ENCODE results near the gene GSTM3.
"Not testable (repeated sequence)": the region's sequence is repeated elsewhere in the genome, so short reads cannot be mapped to it uniquely, and the experiment has no call there.

The GSTM3 gene

GRCh38 chr1:109714661-109715372 lies 26.0 kb downstream of the GSTM3 start:
- no peak overlapping the region for H3K27ac ChIP-seq (ENCODE audit: low read length)
- H3K4me3 ChIP-seq (ENCODE audit: low read length), result no peak overlapping the region
- no peaks in the 10 kb centered on the region for H3K4me1 ChIP-seq (ENCODE audit: control insufficient read depth, insufficient read depth, low read length)
- H3K27me3 ChIP-seq (ENCODE audit: control insufficient read depth, insufficient read depth, low read length), result no peaks in the 10 kb centered on the region
- no peak for DNase-seq (ENCODE audit: low read depth, low spot score)
- H3K36me3 ChIP-seq (ENCODE audit: control insufficient read depth, insufficient read depth, low read length), result no peaks in the 10 kb centered on the region
- H3K9me3 ChIP-seq (ENCODE audit: control insufficient read depth, insufficient read depth, low read length), result no peaks in the 10 kb centered on the region
- no CpG with 5 or more reads among the region's 12 CpGs for whole genome bisulfite sequencing (ENCODE audit: insufficient coverage, insufficient read length)

DNA sequence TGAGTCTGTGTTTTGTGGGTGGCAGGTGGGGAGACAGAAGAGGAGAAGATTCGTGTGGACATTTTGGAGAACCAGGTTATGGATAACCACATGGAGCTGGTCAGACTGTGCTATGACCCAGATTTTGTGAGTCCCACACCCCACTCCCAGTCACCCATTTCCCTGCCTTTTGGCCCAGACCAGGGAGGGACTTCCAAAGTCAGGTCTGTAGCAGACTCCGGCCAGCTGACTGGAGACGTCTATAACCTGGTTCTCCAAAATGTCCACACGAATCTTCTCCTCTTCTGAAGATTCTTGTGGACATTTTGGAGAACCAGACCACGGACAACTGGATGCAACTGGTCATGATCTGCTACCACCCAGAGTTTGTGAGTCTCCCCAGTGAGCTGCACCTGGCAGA lies 27.2 kb downstream of the GSTM3 start:
- Histone ChIP-seq H3K4me1 (ENCODE audit: control insufficient read depth, insufficient read depth, low read length) (no peaks in the 10 kb centered on the region), H3K36me3 (ENCODE audit: control insufficient read depth, insufficient read depth, low read length) (no peaks in the 10 kb centered on the region), H3K27ac (ENCODE audit: low read length) (no peak overlapping the region), H3K9me3 (ENCODE audit: control insufficient read depth, insufficient read depth, low read length) (no peaks in the 10 kb centered on the region), H3K27me3 (ENCODE audit: control insufficient read depth, insufficient read depth, low read length) (no peaks in the 10 kb centered on the region), H3K4me3 (ENCODE audit: low read length) (no peak overlapping the region)
- WGBS (ENCODE audit: insufficient coverage, insufficient read length), result no CpG with 5 or more reads among the region's 5 CpGs
- no peak for DNase-seq (ENCODE audit: low read depth, low spot score)

DNA sequence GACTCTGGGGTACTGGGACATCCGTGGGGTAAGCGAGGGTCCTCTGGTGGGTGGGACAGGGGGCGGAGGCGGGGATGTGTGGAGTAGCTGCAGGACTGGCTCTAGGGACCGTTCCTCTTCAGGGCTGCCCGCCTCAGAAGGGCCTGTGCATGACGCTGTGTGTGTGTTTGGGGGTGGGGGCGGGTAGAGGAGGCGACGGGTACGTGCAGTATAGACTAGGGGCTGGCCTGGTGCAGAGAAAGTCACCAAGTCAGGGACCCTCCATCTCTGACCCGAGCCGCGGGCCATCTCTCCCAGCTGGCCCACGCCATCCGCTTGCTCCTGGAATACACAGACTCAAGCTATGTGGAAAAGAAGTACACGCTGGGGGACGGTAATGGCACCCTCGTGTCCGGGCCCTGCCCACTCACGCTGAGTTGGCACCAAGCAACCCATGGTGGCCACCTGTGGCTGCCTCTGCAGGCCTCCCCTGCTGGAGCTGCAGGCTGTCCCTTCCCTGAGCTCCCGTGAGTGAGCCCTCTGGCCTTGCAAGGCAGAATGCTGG lies 28.4 kb downstream of the GSTM3 start:
- Histone ChIP-seq H3K27me3 (ENCODE audit: control insufficient read depth, insufficient read depth, low read length) (no peaks in the 10 kb centered on the region), H3K36me3 (ENCODE audit: control insufficient read depth, insufficient read depth, low read length) (no peaks in the 10 kb centered on the region), H3K27ac (ENCODE audit: low read length) (no peak overlapping the region), H3K4me1 (ENCODE audit: control insufficient read depth, insufficient read depth, low read length) (no peaks in the 10 kb centered on the region), H3K9me3 (ENCODE audit: control insufficient read depth, insufficient read depth, low read length) (no peaks in the 10 kb centered on the region), H3K4me3 (ENCODE audit: low read length) (no peak overlapping the region)
- no peak for DNase-seq (ENCODE audit: low read depth, low spot score)
- whole genome bisulfite sequencing (ENCODE audit: insufficient coverage, insufficient read length), result no CpG with 5 or more reads among the region's 22 CpGs

DNA sequence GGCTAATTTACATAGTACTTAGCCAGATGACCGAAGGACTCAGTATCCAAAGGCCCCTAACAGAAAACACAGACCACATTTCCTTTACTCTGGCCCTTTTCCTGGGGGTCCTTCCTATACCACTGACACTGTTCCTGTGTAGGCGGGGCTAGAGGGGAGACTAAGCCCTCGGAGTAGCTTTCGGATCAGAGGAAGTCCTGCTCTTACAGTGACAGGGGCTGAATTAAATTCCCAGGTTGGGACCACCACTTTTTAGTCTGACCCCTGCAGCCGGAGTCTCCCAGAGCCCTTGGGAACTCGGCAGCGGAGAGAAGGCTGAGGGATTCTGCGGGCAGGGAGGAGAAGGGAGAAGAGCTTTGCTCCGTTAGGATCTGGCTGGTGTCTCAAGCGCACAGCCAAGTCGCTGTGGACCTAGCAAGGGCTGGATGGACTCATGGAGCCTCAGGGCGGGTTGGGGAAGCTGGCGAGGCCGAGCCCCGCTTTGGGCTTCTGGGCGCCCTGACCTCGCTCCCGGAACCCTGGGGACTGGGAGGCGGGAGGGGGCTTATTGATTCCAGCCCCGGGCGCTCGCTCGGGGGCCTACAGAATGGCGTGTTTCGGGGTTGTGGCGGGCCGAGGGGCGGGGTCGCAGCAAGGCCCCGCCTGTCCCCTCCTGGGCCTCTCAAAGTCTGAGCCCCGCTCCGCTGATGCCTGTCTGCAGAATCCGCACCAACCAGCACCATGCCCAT lies 29.1 kb downstream of the GSTM3 start, which contains the start of gene GSTM5:
GSTM5 (plus strand) TSS at position 659 of the 728 bp plus-strand sequence; CDS start at position 721, 62 bp downstream.
- not testable (repeated sequence) for H3K27me3 ChIP-seq (ENCODE audit: control insufficient read depth, insufficient read depth, low read length); H3K27ac ChIP-seq (ENCODE audit: low read length); H3K36me3 ChIP-seq (ENCODE audit: control insufficient read depth, insufficient read depth, low read length); H3K4me1 ChIP-seq (ENCODE audit: control insufficient read depth, insufficient read depth, low read length); H3K9me3 ChIP-seq (ENCODE audit: control insufficient read depth, insufficient read depth, low read length); DNase-seq (ENCODE audit: low read depth, low spot score); H3K4me3 ChIP-seq (ENCODE audit: low read length)
- no CpG with 5 or more reads among the region's 33 CpGs for WGBS (ENCODE audit: insufficient coverage, insufficient read length)

- not testable (repeated sequence) for H3K27me3 ChIP-seq (ENCODE audit: control insufficient read depth, insufficient read depth, low read length); H3K36me3 ChIP-seq (ENCODE audit: control insufficient read depth, insufficient read depth, low read length); DNase-seq (ENCODE audit: low read depth, low spot score); H3K27ac ChIP-seq (ENCODE audit: low read length); H3K4me1 ChIP-seq (ENCODE audit: control insufficient read depth, insufficient read depth, low read length); H3K4me3 ChIP-seq (ENCODE audit: low read length); H3K9me3 ChIP-seq (ENCODE audit: control insufficient read depth, insufficient read depth, low read length)
Measured at GRCh38 chr1:109709822-109710221, 31.0 kb downstream of the GSTM3 start.

- H3K9me3 ChIP-seq (ENCODE audit: control insufficient read depth, insufficient read depth, low read length); H3K36me3 ChIP-seq (ENCODE audit: control insufficient read depth, insufficient read depth, low read length); DNase-seq (ENCODE audit: low read depth, low spot score); H3K4me3 ChIP-seq (ENCODE audit: low read length); H3K27me3 ChIP-seq (ENCODE audit: control insufficient read depth, insufficient read depth, low read length); H3K4me1 ChIP-seq (ENCODE audit: control insufficient read depth, insufficient read depth, low read length); H3K27ac ChIP-seq (ENCODE audit: low read length): not testable (repeated sequence)
- no CpG with 5 or more reads among the region's 4 CpGs for WGBS (ENCODE audit: insufficient coverage, insufficient read length)
Measured at GRCh38 chr1:109708949-109709348, 31.9 kb downstream of the GSTM3 start.

DNA sequence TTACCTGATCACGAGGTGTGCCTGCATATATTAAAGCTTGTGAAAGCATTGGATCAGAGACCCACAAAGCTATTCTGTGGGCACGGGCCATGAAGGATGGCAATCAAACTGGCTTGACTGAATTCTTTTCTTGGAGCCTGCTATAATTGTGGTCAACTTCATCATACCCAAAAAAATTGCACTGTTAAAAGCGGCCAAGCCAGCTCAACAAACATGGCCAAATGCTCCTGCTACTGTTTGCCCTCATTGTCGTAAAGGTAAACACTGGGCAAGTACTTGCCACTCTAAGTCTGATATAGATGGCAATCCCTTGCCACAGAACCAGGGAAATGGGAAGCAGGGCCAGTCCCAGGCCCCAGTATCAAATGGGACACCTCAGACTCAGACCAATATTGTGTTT lies 35.4 kb downstream of the GSTM3 start:
- Histone ChIP-seq H3K36me3 (ENCODE audit: control insufficient read depth, insufficient read depth, low read length) (no peaks in the 10 kb centered on the region), H3K4me1 (ENCODE audit: control insufficient read depth, insufficient read depth, low read length) (no peaks in the 10 kb centered on the region), H3K9me3 (ENCODE audit: control insufficient read depth, insufficient read depth, low read length) (no peaks in the 10 kb centered on the region), H3K27me3 (ENCODE audit: control insufficient read depth, insufficient read depth, low read length) (no peaks in the 10 kb centered on the region), H3K4me3 (ENCODE audit: low read length) (no peak overlapping the region), H3K27ac (ENCODE audit: low read length) (no peak overlapping the region)
- WGBS (ENCODE audit: insufficient coverage, insufficient read length), result no CpG with 5 or more reads among the region's 4 CpGs
- no peak for DNase-seq (ENCODE audit: low read depth, low spot score)

DNA sequence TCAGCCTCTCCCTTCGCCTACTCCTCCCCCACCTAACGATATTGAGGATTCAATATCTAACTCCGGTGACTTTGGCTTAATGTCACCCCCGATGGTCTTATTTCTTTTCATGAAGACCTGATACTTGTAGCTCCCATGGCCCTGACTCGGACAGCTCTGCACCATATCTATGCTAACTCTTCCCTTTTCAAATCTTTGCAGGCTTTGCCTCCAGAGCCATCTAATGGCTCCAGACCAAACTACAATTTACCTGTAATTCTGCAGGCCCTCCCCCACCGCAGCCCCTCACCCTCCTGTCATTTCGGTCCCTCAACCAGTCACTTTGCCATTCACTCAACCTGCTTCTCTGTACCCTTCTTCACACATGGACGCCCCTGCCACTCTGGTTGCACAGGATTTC lies 36.7 kb downstream of the GSTM3 start:
- no peaks in the 10 kb centered on the region for H3K4me1 ChIP-seq (ENCODE audit: control insufficient read depth, insufficient read depth, low read length)
- no CpG with 5 or more reads among the region's 8 CpGs for WGBS (ENCODE audit: insufficient coverage, insufficient read length)
- DNase-seq (ENCODE audit: low read depth, low spot score), result no peak

DNA sequence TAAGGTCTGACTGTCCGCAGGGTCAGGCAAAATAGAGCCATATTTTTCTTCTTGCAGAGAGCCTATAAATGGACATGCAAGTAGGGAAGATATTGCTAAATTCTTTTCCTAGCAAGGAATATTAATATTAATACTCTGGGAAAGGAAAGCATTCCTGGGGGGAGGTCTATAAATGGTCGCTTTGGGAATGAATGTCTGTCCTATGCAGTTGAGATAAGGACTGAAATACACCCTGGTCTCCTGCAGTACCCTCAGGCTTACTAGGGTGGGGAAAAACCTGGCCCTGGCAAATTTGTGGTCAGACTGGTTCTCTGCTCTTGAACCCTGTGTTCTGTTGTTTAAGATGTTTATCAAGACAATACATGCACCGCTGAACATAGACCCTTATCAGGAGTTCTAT lies 37.9 kb downstream of the GSTM3 start:
- not testable (repeated sequence) for H3K9me3 ChIP-seq (ENCODE audit: control insufficient read depth, insufficient read depth, low read length); H3K4me1 ChIP-seq (ENCODE audit: control insufficient read depth, insufficient read depth, low read length); H3K4me3 ChIP-seq (ENCODE audit: low read length); H3K36me3 ChIP-seq (ENCODE audit: control insufficient read depth, insufficient read depth, low read length); H3K27ac ChIP-seq (ENCODE audit: low read length); DNase-seq (ENCODE audit: low read depth, low spot score); H3K27me3 ChIP-seq (ENCODE audit: control insufficient read depth, insufficient read depth, low read length)
- WGBS (ENCODE audit: insufficient coverage, insufficient read length), result no CpG with 5 or more reads among the region's 3 CpGs

More for the DNA sequence above, 36.7 kb downstream of the GSTM3 start:
- Histone ChIP-seq H3K4me3 (ENCODE audit: low read length) (no peak overlapping the region), H3K9me3 (ENCODE audit: control insufficient read depth, insufficient read depth, low read length) (no peaks in the 10 kb centered on the region), H3K27me3 (ENCODE audit: control insufficient read depth, insufficient read depth, low read length) (no peaks in the 10 kb centered on the region), H3K27ac (ENCODE audit: low read length) (no peak overlapping the region), H3K36me3 (ENCODE audit: control insufficient read depth, insufficient read depth, low read length) (no peaks in the 10 kb centered on the region)

DNA sequence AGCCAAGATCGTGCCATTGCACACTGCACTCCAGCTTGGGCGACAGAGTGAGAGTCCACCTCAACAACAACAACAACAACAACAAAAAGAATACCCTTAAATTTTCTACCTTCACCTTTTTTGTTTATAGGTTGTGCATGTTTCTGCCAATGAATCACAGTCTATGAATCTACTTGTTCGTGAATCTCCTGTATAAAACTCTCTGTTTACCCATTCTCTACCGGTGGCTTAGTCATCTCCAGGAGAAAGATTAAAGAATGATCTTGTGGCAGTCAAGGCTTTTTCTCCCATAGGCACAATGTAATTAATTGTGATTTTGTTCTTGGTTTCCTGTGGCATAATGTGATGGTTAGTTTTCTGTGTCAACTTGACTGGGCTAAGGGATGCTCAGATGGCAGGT lies 43.0 kb downstream of the GSTM3 start:
- H3K4me3 ChIP-seq (ENCODE audit: low read length); H3K36me3 ChIP-seq (ENCODE audit: control insufficient read depth, insufficient read depth, low read length); H3K27ac ChIP-seq (ENCODE audit: low read length); H3K9me3 ChIP-seq (ENCODE audit: control insufficient read depth, insufficient read depth, low read length); H3K27me3 ChIP-seq (ENCODE audit: control insufficient read depth, insufficient read depth, low read length); H3K4me1 ChIP-seq (ENCODE audit: control insufficient read depth, insufficient read depth, low read length); DNase-seq (ENCODE audit: low read depth, low spot score): not testable (repeated sequence)
- WGBS (ENCODE audit: insufficient coverage, insufficient read length), result no CpG with 5 or more reads among the region's 4 CpGs

All from iPS DF 6.9 (cell line).